Superior temporal gyrus (tissue), 1 donor: ENCODE measurements around the gene CSNK1D.
"Not testable (repeated sequence)": the region's sequence is repeated elsewhere in the genome, so short reads cannot be mapped to it uniquely, and the experiment has no call there.

Source experiments
- DNase-seq: peaks from one replicate; pipeline ENCODE4 v3.0.0-alpha.2; 2016; ENCODE audit errors: extremely low spot score

Gene CSNK1D

GRCh38 chr17:82215095-82215971, 58.2 kb downstream of the CSNK1D start:
- DNase-seq, result no peak

GRCh38 chr17:82214012-82214628, 59.4 kb downstream of the CSNK1D start:
- DNase-seq, result no peak

GRCh38 chr17:82213251-82214011, 60.1 kb downstream of the CSNK1D start:
- peak; percentile 62 for DNase-seq

- DNase-seq, result peak; percentile 66
Measured at GRCh38 chr17:82212331-82213250, 60.9 kb downstream of the CSNK1D start, which contains the start of gene CCDC57. CCDC57 (minus strand) TSS chr17:82212842; CDS start chr17:82201944, 10,898 bp downstream.

GRCh38 chr17:82210655-82211054, 62.8 kb downstream of the CSNK1D start:
- not testable (repeated sequence) for DNase-seq

- DNase-seq, result peak; percentile 81
Measured at GRCh38 chr17:82205720-82206508, 67.6 kb downstream of the CSNK1D start.

- no peak for DNase-seq
Measured at GRCh38 chr17:82204831-82205719, 68.4 kb downstream of the CSNK1D start.

- no peak for DNase-seq
Measured at GRCh38 chr17:82203920-82204319, 69.6 kb downstream of the CSNK1D start.

- DNase-seq, result no peak
Measured at GRCh38 chr17:82202981-82203380, 70.5 kb downstream of the CSNK1D start.

GRCh38 chr17:82201498-82201910, 72.0 kb downstream of the CSNK1D start:
- DNase-seq, result no peak

- no peak for DNase-seq
Measured at GRCh38 chr17:82200743-82201497, 72.6 kb downstream of the CSNK1D start.

GRCh38 chr17:82200135-82200534, 73.4 kb downstream of the CSNK1D start:
- DNase-seq, result no peak

- no peak for DNase-seq
Measured at GRCh38 chr17:82199496-82199895, 74.0 kb downstream of the CSNK1D start.

GRCh38 chr17:82198092-82198491, 75.4 kb downstream of the CSNK1D start:
- no peak for DNase-seq

- no peak for DNase-seq
Measured at GRCh38 chr17:82195675-82196672, 77.5 kb downstream of the CSNK1D start.

GRCh38 chr17:82194765-82195164, 78.7 kb downstream of the CSNK1D start:
- DNase-seq, result no peak

GRCh38 chr17:82193520-82194220, 79.8 kb downstream of the CSNK1D start:
- no peak for DNase-seq
